K562 (cell line): ENCODE measurements around the gene LRMDA. TPM values are rescaled to one million over a fixed set of nuclear protein-coding genes. Genes with fewer than 3 reads are reported as not detected.

Experiments used
- ATAC-seq: fragments of 200-7000 bp; cut with Tn5 transposase; 3 replicates; pipeline ENCODE4 v1.9.1; 2020; ENCODE audit warnings: moderate library complexity
- BruUV-seq: library from RNA; stranded (reverse); fragments of 400-500 nt; replicated peaks from 2 replicates; lab custom pipeline; 2021; lab: Mats Ljungman, UMichigan
- CTCF ChIA-PET: fragments of 300-600 bp; formaldehyde crosslinking; extraction: SDS; loops from one replicate; lab custom pipeline; 2021; ENCODE audit warnings: low intra/inter-chr PET ratio; lab: Yijun Ruan, JAX
- POLR2A ChIA-PET: fragments of 300-600, 350-650 bp; sonication (Branson Sonifier 250); formaldehyde crosslinking; extraction: SDS; loops from one replicate; lab custom pipeline; 2021; ENCODE audit warnings: antibody characterized with exemption, inconsistent platforms; lab: Yijun Ruan, JAX
- DNase-seq, 4 experiments: peaks; one replicate each; pipeline versions ENCODE4 v3.0.0 to v3.0.0-alpha.2; 2011 to 2018; ENCODE audit warnings: low spot score in 3 of 4, mixed read lengths in 3 of 4; ENCODE audit errors: extremely low read depth in 1 of 4
- FAIRE-seq: peaks from 2 replicates; lab custom pipeline; 2011; peaks lifted over from hg19 to GRCh38; lab: Jason Lieb, UNC
- H2AFZ ChIP-seq: 2 replicates; pipeline ENCODE4 v1.6.0; 2011; ENCODE audit warnings: low read depth, low read length, control low read depth, inconsistent platforms
- H3K27ac ChIP-seq: fragments of 200-600 bp; 3 replicates; pipeline ENCODE4 v1.8.0; 2011; ENCODE audit warnings: low read depth, mild to moderate bottlenecking, control low read depth, inconsistent platforms, low read length, moderate library complexity, mixed read lengths; ENCODE audit errors: extremely low read depth
- H3K27me3 ChIP-seq, 2 experiments: fragments of 300-600 bp in 1 of 2; 2 replicates in 1 of 2; 3 replicates in 1 of 2; pipeline versions ENCODE4 v1.6.0 to v1.8.0; 2011; ENCODE audit warnings: inconsistent platforms in 2 of 2, low read length in 2 of 2, mild to moderate bottlenecking in 1 of 2, mixed read lengths in 1 of 2, moderate library complexity in 1 of 2; ENCODE audit not compliant: control insufficient read depth in 2 of 2, insufficient read depth in 2 of 2
- H3K36me3 ChIP-seq: fragments of 300-600 bp; 3 replicates; pipeline ENCODE4 v1.8.0; 2011; ENCODE audit warnings: mild to moderate bottlenecking, low read length, inconsistent platforms; ENCODE audit not compliant: control insufficient read depth, insufficient read depth
- H3K4me1 ChIP-seq, 2 experiments: fragments of 200-600 bp in 1 of 2; replicated peaks in 1 of 2; 2 replicates in 1 of 2; 3 replicates in 1 of 2; pipeline versions ENCODE4 v1.5.1 to v1.8.0; 2011; ENCODE audit warnings: inconsistent platforms in 2 of 2, low read length in 2 of 2, mild to moderate bottlenecking in 1 of 2, mixed read lengths in 1 of 2, moderate library complexity in 1 of 2; ENCODE audit not compliant: control insufficient read depth in 2 of 2, insufficient read depth in 2 of 2
- H3K4me2 ChIP-seq: 2 replicates; pipeline ENCODE4 v1.6.1; 2011; ENCODE audit warnings: low read length, control low read depth, inconsistent platforms, mixed read lengths; ENCODE audit not compliant: insufficient read depth
- H3K4me3 ChIP-seq: fragments of 200-600 bp; sonication (generic), shearing (Covaris generic); 2 replicates; pipeline ENCODE4 v1.5.1; 2016; ENCODE audit warnings: control low read depth, inconsistent platforms
- H3K79me2 ChIP-seq: fragments of 200-600 bp; 3 replicates; pipeline ENCODE4 v1.8.0; 2011; ENCODE audit warnings: low read length, inconsistent platforms; ENCODE audit not compliant: control insufficient read depth, insufficient read depth
- H3K9ac ChIP-seq, 2 experiments: 2 replicates each; pipeline versions ENCODE4 v1.6.0 to v1.6.1; 2011; ENCODE audit warnings: low read depth in 2 of 2, low read length in 2 of 2, control low read depth in 1 of 2, inconsistent platforms in 1 of 2, mild to moderate bottlenecking in 1 of 2, mixed read lengths in 1 of 2; ENCODE audit not compliant: insufficient read depth in 1 of 2
- H3K9me1 ChIP-seq: one replicate; pipeline ENCODE4 v1.6.0; 2011; ENCODE audit warnings: inconsistent platforms, mild to moderate bottlenecking, low read length, moderate library complexity; ENCODE audit not compliant: control insufficient read depth, insufficient read depth
- H3K9me3 ChIP-seq: replicated peaks from 2 replicates; pipeline ENCODE4 v1.5.1; 2011; ENCODE audit warnings: low read depth, low read length, inconsistent platforms; ENCODE audit not compliant: control insufficient read depth, insufficient read depth
- H4K20me1 ChIP-seq: replicated peaks from 2 replicates; pipeline ENCODE4 v1.6.1; 2011; ENCODE audit warnings: low read length, inconsistent platforms, mixed read lengths; ENCODE audit not compliant: control insufficient read depth, insufficient read depth
- ADNP ChIP-seq: fragments of 200-800 bp; sonication (Bioruptor generic); IDR thresholded peaks from 2 replicates; pipeline ENCODE4 v1.6.1; 2016; ENCODE audit warnings: missing genetic modification characterization, missing compliant biosample characterization
- ARHGAP35 ChIP-seq: fragments of 450-650 bp; IDR thresholded peaks from 2 replicates; pipeline ENCODE4 v1.6.1; 2018; ENCODE audit not compliant: partially characterized antibody
- ESRRA ChIP-seq: fragments of 450-650 bp; IDR thresholded peaks from 2 replicates; pipeline ENCODE4 v1.6.1; 2014; ENCODE audit warnings: low read depth, mild to moderate bottlenecking, moderate library complexity, borderline replicate concordance
- FOXK2 ChIP-seq, 2 experiments: fragments of 450-650 bp; IDR thresholded peaks in 1 of 2; conservative IDR thresholded peaks in 1 of 2; 2 replicates each; pipeline ENCODE4 v1.6.1; 2016; ENCODE audit warnings: low read depth in 2 of 2, mild to moderate bottlenecking in 1 of 2
- KAT8 ChIP-seq: fragments of 450-650 bp; IDR thresholded peaks from 2 replicates; pipeline ENCODE4 v1.6.1; 2016; ENCODE audit warnings: low read depth, mild to moderate bottlenecking
- POU5F1 ChIP-seq: fragments of 150-350 bp; IDR thresholded peaks from 2 replicates; pipeline ENCODE4 v1.6.1; 2014; ENCODE audit warnings: borderline replicate concordance, low read length, low read depth, mild to moderate bottlenecking; ENCODE audit not compliant: partially characterized antibody
- RFX5 ChIP-seq: IDR thresholded peaks from 2 replicates; pipeline ENCODE4 v1.6.1; 2011; ENCODE audit warnings: low read depth, mild to moderate bottlenecking, improper control_type of control experiment, low read length
- SP2 ChIP-seq: IDR thresholded peaks from 2 replicates; pipeline ENCODE4 v1.6.1; 2011; ENCODE audit warnings: mild to moderate bottlenecking, low read depth, low read length, moderate library complexity; ENCODE audit not compliant: poor library complexity, severe bottlenecking; ENCODE audit errors: extremely low read depth
- SRSF3 ChIP-seq: fragments of 200-400 bp; formaldehyde crosslinking; IDR thresholded peaks from 2 replicates; pipeline ENCODE4 v1.6.1; 2016; ENCODE audit warnings: mild to moderate bottlenecking, low read length, moderate library complexity; ENCODE audit not compliant: insufficient read depth
- SUPT5H ChIP-seq: fragments of 450-650 bp; IDR thresholded peaks from 2 replicates; pipeline ENCODE4 v1.6.1; 2016
- TCF7 ChIP-seq: sonication (generic); IDR thresholded peaks from 2 replicates; pipeline ENCODE4 v1.6.1; 2016; ENCODE audit warnings: antibody characterized with exemption, borderline replicate concordance
- TGIF2 ChIP-seq: sonication (generic); formaldehyde crosslinking; IDR thresholded peaks from 2 replicates; pipeline ENCODE4 v1.8.1; 2022; ENCODE audit warnings: mild to moderate bottlenecking, missing genetic modification reagents, moderate library complexity
- ZSCAN29 ChIP-seq: fragments of 450-650 bp; IDR thresholded peaks from 2 replicates; pipeline ENCODE4 v1.6.1; 2017
- WGBS: fragments of 100-300 bp; shearing (Covaris generic); methylation state at CpG from one replicate; pipeline ENCODE4 v1.1.6; 2016; ENCODE audit warnings: low coverage, mixed read lengths; ENCODE audit not compliant: insufficient coverage; ENCODE audit errors: missing lambda C conversion rate; 5-methylcytosine and 5-hydroxymethylcytosine counted together
- in situ Hi-C: fragments of 300-500 bp; cut with MboI; formaldehyde crosslinking; loops from 4 replicates; pipeline ENCODE4 v1.15.0; 2018; ENCODE audit warnings: inconsistent platforms, mixed read lengths
- intact Hi-C: fragments of 100-400 bp; cut with micrococcal nuclease; formaldehyde crosslinking; loops from 2 replicates; pipeline ENCODE4 v1.14.2; 2022
- polyA plus RNA-seq, 8 experiments: library from polyadenylated mRNA; depleted of rRNA in 4 of 8; stranded (reverse) in 5 of 8; unstranded in 3 of 8; fragments of >200 nt; fragmentation: Nextera tagmentation in 2 of 8; fragmentation: Illumina TruSeq in 1 of 8; extraction: Ambion mirVana in 2 of 8; extraction: Trizol in 1 of 8; gene quantifications; 2 replicates each; pipeline versions ENCODE4 v1.2.1 to v1.2.3, GENCODE V29; 2011 to 2014; ENCODE audit warnings: inconsistent platforms in 1 of 8, missing spikeins in 1 of 8
- total RNA-seq, 7 experiments: library from RNA; depleted of rRNA in 6 of 7; stranded (reverse); fragments of >200 nt in 6 of 7; fragmentation: Illumina TruSeq in 2 of 7; extraction: Trizol in 2 of 7; gene quantifications; 2 replicates each; pipeline versions ENCODE4 v1.2.1 to v1.2.3, GENCODE V29; 2011 to 2021; ENCODE audit warnings: low replicate concordance in 1 of 7
- TF ChIP-seq, protein P1 (sequence below), 2 experiments: IDR thresholded peaks; 2 replicates each; pipeline ENCODE4 v1.6.1; 2012; ENCODE audit warnings: improper control_type of control experiment in 2 of 2, low read depth in 2 of 2, low read length in 2 of 2, borderline replicate concordance in 1 of 2

Gene LRMDA
- total and polyA plus RNA-seq, 9 of the 15 experiments (the other 6 are each of a cell fraction or from before 2014, with no cell fraction given), result 0.25 TPM; not detected in 8

DNA sequence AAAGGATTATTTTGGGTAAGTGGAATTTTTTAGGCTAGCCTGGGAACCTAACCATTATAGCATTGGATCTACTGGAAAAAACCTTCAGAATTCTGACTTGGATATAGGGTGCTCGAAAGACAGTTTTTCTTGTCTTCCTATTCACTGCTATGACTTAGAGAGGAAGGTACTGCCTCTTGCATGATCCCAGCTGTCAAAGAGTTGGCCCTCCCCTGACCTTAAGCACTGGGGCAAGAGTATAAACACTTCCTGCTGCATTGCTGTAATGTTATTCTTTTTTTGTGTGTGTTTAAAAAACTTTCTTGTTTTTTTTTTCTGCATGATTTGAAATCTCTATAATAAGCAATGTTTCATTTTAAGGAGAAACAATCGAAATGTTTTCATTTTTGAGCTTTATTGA is 113.0 kb downstream of the LRMDA start (continued):
- no peak for TF ChIP-seq TCF7
- no peak for TF ChIP-seq KAT8
- TF ChIP-seq ESRRA, result no peak

DNA sequence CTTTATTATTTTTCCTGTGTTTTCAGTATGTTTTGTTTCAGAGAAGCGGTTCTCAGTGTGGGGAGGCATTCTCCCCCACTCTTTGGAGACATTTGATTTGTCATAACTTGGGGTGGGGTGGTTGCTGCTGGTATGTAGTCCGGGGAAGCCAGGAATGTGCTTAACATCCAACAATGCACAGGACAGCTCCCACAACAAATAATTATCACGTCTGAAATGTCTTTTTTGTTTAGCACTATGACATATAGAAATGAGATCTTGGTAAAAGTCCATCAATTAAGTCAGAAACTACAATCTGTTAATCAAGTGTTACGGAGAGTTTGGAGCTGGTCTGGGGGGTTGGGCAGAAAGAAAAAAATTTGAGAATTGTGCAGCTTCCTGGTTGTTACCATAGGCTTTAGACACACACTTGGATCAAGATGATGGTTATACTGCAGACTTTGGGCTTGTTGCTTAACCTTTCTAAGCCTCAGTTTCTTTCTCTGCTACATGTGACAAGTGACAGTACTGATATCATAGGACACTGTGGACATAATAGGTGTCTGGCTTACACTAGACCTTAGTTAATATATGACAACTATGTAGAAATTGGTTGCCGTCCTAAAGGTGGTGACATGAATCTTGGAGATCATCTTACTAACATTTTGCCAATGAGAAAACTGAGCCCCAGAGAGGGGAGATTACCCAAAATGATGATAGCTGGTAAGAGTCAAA is 113.7 kb downstream of the LRMDA start:
- no peak for TF ChIP-seq SRSF3
- TF ChIP-seq ZSCAN29, result no peak
- TF ChIP-seq, protein P1, sequence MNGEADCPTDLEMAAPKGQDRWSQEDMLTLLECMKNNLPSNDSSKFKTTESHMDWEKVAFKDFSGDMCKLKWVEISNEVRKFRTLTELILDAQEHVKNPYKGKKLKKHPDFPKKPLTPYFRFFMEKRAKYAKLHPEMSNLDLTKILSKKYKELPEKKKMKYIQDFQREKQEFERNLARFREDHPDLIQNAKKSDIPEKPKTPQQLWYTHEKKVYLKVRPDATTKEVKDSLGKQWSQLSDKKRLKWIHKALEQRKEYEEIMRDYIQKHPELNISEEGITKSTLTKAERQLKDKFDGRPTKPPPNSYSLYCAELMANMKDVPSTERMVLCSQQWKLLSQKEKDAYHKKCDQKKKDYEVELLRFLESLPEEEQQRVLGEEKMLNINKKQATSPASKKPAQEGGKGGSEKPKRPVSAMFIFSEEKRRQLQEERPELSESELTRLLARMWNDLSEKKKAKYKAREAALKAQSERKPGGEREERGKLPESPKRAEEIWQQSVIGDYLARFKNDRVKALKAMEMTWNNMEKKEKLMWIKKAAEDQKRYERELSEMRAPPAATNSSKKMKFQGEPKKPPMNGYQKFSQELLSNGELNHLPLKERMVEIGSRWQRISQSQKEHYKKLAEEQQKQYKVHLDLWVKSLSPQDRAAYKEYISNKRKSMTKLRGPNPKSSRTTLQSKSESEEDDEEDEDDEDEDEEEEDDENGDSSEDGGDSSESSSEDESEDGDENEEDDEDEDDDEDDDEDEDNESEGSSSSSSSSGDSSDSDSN (IDR thresholded peaks at IDR 0.05; ENCODE audit: borderline replicate concordance in 1 of 2, low read depth in 2 of 2, low read length in 2 of 2), result no peak
- TF ChIP-seq SUPT5H, result no peak
- TF ChIP-seq FOXK2 (conservative IDR thresholded peaks at IDR 0.05 in 1 of 2, IDR thresholded peaks at IDR 0.05 in 1 of 2; ENCODE audit: low read depth in 2 of 2), result no peak
- TF ChIP-seq ADNP (tag), result no peak
- TF ChIP-seq RFX5, result no peak
- no peak for TF ChIP-seq ARHGAP35
- TF ChIP-seq SP2, result no peak
- TF ChIP-seq POU5F1, result no peak
- TF ChIP-seq TGIF2 (CRISPR knock-in tag), result no peak
- Histone ChIP-seq H3K27ac (no peak overlapping the region), H3K36me3 (no peaks in the 10 kb centered on the region), H3K4me2 (no peak overlapping the region), H3K9me1 (no peaks in the 10 kb centered on the region), H4K20me1 (no peaks in the 10 kb centered on the region), H3K9ac (no peak overlapping the region), H2AFZ (no peak overlapping the region), H3K4me1 (no peaks in the 10 kb centered on the region), H3K79me2 (no peaks in the 10 kb centered on the region), H3K27me3 (0 out of 5 replicates have a peak, but pooled peaks cover 0 to 2% of the 10 kb centered on the region in 2 experiments), H3K4me3 (no peak overlapping the region), H3K9me3 (no peaks in the 10 kb centered on the region)
- in situ Hi-C loops (no loop called here), intact Hi-C loops (no loop called here)
- no peak for FAIRE-seq
- ChIA-PET POLR2A (interaction anchor here (0.6 to 2.1 kb wide), 3 partner anchors 10 to 149 kb away, joined by 3 to 8 read pairs (median 3); no protein-coding TSS in a partner anchor), CTCF (no interaction called here)
- 3% methylated on average over 5 of the region's 5 CpGs for WGBS
- no peak for ATAC-seq
- DNase-seq, result no peak
- no TSS peak for BruUV-seq
